Endodermal cell (in vitro differentiated cells): Measurements from ENCODE around the gene PLCL2. TPM values are rescaled to one million over a fixed set of nuclear protein-coding genes. Genes with fewer than 3 reads are reported as not detected.

ENCODE experiments used
- DNase-seq: peaks from one replicate; pipeline ENCODE4 v3.0.0-alpha.2; 2017
- H3K27ac ChIP-seq: 2 replicates; pipeline ENCODE4 v1.5.1; 2013; ENCODE audit warnings: mild to moderate bottlenecking, low read depth, low read length, moderate library complexity
- H3K27me3 ChIP-seq: 2 replicates; pipeline ENCODE4 v1.6.1; 2013; ENCODE audit warnings: mild to moderate bottlenecking, low read length, moderate library complexity; ENCODE audit not compliant: insufficient read depth, control insufficient read depth, poor library complexity, severe bottlenecking
- H3K36me3 ChIP-seq: 2 replicates; pipeline ENCODE4 v1.7.0; 2013; ENCODE audit warnings: mild to moderate bottlenecking, low read length, moderate library complexity; ENCODE audit not compliant: control insufficient read depth, insufficient read depth
- H3K4me1 ChIP-seq: one replicate; pipeline ENCODE4 v1.7.0; 2013; ENCODE audit warnings: low read length; ENCODE audit not compliant: control insufficient read depth, insufficient read depth
- H3K4me3 ChIP-seq: 2 replicates; pipeline ENCODE4 v1.5.1; 2013; ENCODE audit warnings: mild to moderate bottlenecking, low read length, moderate library complexity
- H3K9ac ChIP-seq: 2 replicates; pipeline ENCODE4 v1.6.1; 2013; ENCODE audit warnings: mild to moderate bottlenecking, low read length, moderate library complexity; ENCODE audit not compliant: poor library complexity, severe bottlenecking; ENCODE audit errors: extremely low read depth
- H3K9me3 ChIP-seq: 2 replicates; pipeline ENCODE4 v1.6.1; 2013; ENCODE audit warnings: mild to moderate bottlenecking, low read length, moderate library complexity; ENCODE audit not compliant: control insufficient read depth
- H3K27ac Mint-ChIP-seq: 2 replicates; pipeline ENCODE4 v1.8.0; 2020; ENCODE audit warnings: mixed read lengths
- H3K27me3 Mint-ChIP-seq: 2 replicates; pipeline ENCODE4 v1.8.0; 2021; ENCODE audit warnings: mild to moderate bottlenecking, mixed read lengths; ENCODE audit not compliant: insufficient read depth
- H3K36me3 Mint-ChIP-seq: 2 replicates; pipeline ENCODE4 v1.8.0; 2020; ENCODE audit warnings: low read depth, mixed read lengths
- H3K4me1 Mint-ChIP-seq: 2 replicates; pipeline ENCODE4 v1.8.0; 2020; ENCODE audit warnings: mixed read lengths
- H3K4me3 Mint-ChIP-seq: 2 replicates; pipeline ENCODE4 v1.8.0; 2020; ENCODE audit warnings: mild to moderate bottlenecking, moderate library complexity, mixed read lengths
- H3K9me3 Mint-ChIP-seq: 2 replicates; pipeline ENCODE4 v1.8.0; 2020; ENCODE audit warnings: mild to moderate bottlenecking, mixed read lengths
- WGBS, 2 experiments: methylation state at CpG; one replicate each; pipeline versions ENCODE4 v1.1.5 to v1.1.7; 2013; ENCODE audit warnings: missing lambda C conversion rate in 2 of 2, mixed read lengths in 1 of 2; ENCODE audit not compliant: insufficient coverage in 1 of 2, insufficient read length in 1 of 2; 5-methylcytosine and 5-hydroxymethylcytosine counted together
- total RNA-seq, 2 donors: library from RNA; stranded (reverse); fragmentation: NEBNext Ultra II Directional in 1 of 2; extraction: Animal tissue kit (Norgen Biotek cat#: 25700) in 1 of 2; gene quantifications; 2 replicates in 1 of 2; 3 replicates in 1 of 2; pipeline ENCODE4 v1.2.1, GENCODE V29; 2021
- TF ChIP-seq, protein P1 (sequence below): fragments of 200-600 bp; sonication (generic); conservative IDR thresholded peaks from 2 replicates; pipeline ENCODE4 v1.5.0; 2021; ENCODE audit warnings: antibody characterized with exemption, mild to moderate bottlenecking

The PLCL2 gene
- total RNA-seq, 2 donors from 2014 or later, result 4.2 to 6.9 TPM

DNA sequence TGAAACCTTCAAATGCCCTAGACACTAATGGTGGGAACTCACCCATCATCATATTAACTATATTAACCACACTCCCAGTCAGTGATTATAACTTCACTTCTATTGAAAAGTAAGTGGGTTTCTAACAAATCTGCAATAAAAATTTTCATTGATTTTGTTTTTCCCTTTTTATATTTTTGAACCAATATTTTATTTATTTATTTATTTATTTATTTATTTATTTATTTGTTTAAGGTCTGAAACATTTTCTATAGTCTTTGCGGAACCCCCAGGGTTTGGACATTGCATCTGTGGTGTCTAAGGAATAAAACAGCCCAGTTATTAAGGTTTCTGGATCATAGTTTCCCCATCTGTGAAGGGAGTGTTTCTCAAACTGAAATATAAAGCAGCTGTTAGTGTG is 16.2 kb upstream of the PLCL2 start:
- Histone ChIP-seq H3K27ac (no peak overlapping the region), H3K4me3 (no peak overlapping the region), H3K9ac (no peak overlapping the region), H3K27me3 (no peaks in the 10 kb centered on the region), H3K4me1 (no peaks in the 10 kb centered on the region), H3K36me3 (no peaks in the 10 kb centered on the region), H3K9me3 (no peaks in the 10 kb centered on the region)
- TF ChIP-seq, protein P1, sequence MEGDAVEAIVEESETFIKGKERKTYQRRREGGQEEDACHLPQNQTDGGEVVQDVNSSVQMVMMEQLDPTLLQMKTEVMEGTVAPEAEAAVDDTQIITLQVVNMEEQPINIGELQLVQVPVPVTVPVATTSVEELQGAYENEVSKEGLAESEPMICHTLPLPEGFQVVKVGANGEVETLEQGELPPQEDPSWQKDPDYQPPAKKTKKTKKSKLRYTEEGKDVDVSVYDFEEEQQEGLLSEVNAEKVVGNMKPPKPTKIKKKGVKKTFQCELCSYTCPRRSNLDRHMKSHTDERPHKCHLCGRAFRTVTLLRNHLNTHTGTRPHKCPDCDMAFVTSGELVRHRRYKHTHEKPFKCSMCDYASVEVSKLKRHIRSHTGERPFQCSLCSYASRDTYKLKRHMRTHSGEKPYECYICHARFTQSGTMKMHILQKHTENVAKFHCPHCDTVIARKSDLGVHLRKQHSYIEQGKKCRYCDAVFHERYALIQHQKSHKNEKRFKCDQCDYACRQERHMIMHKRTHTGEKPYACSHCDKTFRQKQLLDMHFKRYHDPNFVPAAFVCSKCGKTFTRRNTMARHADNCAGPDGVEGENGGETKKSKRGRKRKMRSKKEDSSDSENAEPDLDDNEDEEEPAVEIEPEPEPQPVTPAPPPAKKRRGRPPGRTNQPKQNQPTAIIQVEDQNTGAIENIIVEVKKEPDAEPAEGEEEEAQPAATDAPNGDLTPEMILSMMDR, result no peak
- H3K4me1 Mint-ChIP-seq, result no peaks in the 10 kb centered on the region
- no peak overlapping the region for H3K4me3 Mint-ChIP-seq
- H3K36me3 Mint-ChIP-seq, result no peaks in the 10 kb centered on the region
- 100% methylated on average over 1 of the region's 1 CpG; no CpG with 5 or more reads in 1 of the 2 experiments for WGBS, 2 experiments
- H3K27me3 Mint-ChIP-seq, result peaks cover 2% of the 10 kb centered on the region
- no peak for DNase-seq
- no peaks in the 10 kb centered on the region for H3K9me3 Mint-ChIP-seq
- no peak overlapping the region for H3K27ac Mint-ChIP-seq

DNA sequence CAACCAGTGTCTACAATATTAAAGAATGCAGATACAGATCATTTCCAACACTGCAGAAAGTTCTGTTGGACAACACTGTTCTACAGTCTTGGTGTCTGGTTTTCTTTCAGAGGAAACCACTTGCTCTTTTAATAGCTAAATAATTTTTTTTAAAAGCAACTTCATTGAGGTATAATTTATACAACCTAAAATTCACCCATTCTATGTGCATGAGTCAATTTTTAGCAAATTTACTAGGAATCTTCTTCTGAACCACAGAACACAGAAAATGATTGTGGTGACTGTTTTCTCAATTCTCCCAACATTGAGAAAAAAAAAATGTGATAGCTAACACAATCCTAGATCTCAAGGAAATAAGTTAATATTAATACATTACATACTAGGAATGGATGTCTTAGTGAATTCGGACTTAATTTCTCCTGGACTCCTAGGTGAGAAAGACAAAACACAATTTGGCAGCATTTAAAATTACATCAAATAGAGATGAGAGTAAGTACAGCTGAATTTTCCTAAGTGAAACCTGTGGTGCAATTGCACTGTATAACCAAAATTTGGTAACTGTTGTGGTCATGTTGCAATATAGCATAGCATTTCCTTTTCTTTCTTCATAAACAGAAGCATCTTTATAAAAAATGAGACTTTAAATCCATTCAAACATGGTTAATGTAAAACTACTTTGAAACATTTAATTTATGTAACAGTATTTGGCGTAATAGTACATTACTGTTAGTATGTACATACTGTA is 15.3 kb upstream of the PLCL2 start:
- Histone ChIP-seq H3K27me3 (no peaks in the 10 kb centered on the region), H3K27ac (no peak overlapping the region), H3K4me1 (no peaks in the 10 kb centered on the region), H3K9ac (no peak overlapping the region), H3K9me3 (no peaks in the 10 kb centered on the region), H3K4me3 (no peak overlapping the region), H3K36me3 (no peaks in the 10 kb centered on the region)
- Mint-ChIP-seq H3K9me3 (no peaks in the 10 kb centered on the region), H3K36me3 (no peaks in the 10 kb centered on the region), H3K4me3 (no peak overlapping the region), H3K27ac (no peak overlapping the region), H3K27me3 (peaks cover 2% of the 10 kb centered on the region), H3K4me1 (no peaks in the 10 kb centered on the region)
- TF ChIP-seq, protein P1, result no peak
- DNase-seq, result no peak
- WGBS, 2 experiments, result 100% methylated on average over 1 of the region's 2 CpGs; no CpG with 5 or more reads in 1 of the 2 experiments

DNA sequence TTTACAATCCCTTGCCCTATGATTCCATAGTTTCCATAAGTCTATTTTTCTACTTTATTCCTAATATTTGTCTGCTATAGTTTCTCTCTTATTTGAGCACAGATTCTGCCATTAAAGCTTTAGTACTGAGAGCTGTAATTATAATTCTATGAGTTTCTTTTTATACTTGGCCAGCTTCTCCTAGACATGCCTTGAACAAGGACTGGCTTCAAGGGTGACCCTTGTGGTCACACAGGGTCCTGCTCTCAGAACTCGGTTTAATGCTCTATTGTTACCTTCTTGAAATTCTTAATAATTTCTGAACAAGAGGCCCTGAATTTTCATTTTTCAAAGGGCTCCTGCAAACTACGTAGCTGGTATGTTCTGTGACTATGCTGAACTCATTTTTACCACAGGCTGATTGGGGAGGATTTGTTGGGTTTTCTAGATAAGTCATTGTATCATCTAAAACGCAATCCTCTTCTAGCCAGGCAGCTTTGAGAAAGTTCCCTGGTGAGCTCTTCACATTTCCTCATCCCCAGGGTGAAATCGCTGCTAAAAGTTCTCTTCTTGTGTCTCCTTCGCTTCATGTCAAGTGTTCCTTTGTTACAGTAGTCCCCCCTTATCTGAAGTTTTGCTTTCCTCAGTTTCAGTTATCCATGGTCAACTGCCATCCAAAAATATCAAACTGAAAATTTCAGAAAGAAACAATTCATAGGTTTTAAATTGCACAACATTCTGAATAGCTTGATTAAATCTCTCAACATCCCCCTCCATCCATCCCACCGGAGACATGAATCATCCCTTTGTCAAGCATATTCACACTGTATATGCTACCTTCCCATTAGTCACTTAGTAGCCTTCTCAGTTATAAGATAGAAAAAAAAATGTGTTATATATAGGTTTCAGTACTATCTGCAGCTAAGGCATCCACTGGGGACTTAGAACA is 12.6 kb upstream of the PLCL2 start:
- H3K4me3 ChIP-seq, result no peak overlapping the region
- Mint-ChIP-seq H3K36me3 (no peaks in the 10 kb centered on the region), H3K4me1 (no peaks in the 10 kb centered on the region), H3K4me3 (no peak overlapping the region), H3K27ac (no peak overlapping the region), H3K9me3 (no peaks in the 10 kb centered on the region), H3K27me3 (no peaks in the 10 kb centered on the region)
- TF ChIP-seq, protein P1, result peak; percentile 67
- no peak overlapping the region for H3K9ac ChIP-seq
- no peaks in the 10 kb centered on the region for H3K4me1 ChIP-seq
- 85 to 88% methylated on average over 4 to 6 of the region's 6 CpGs for WGBS, 2 experiments
- DNase-seq, result no peak
- H3K27me3 ChIP-seq, result no peaks in the 10 kb centered on the region
- H3K27ac ChIP-seq, result no peak overlapping the region
- H3K9me3 ChIP-seq, result no peaks in the 10 kb centered on the region
- no peaks in the 10 kb centered on the region for H3K36me3 ChIP-seq
